OCI-LY3 (cell line): Measurements from ENCODE around the gene CACNG7.

Experiments
- H2AFZ ChIP-seq: fragments of 200-600, 300-600 bp; shearing (Covaris generic); 2 replicates; pipeline ENCODE4 v1.6.0; 2014; ENCODE audit warnings: antibody characterized with exemption, low read depth, low read length
- H3K27ac ChIP-seq: fragments of 200-600, 300-600 bp; sonication (generic); 2 replicates; pipeline ENCODE4 v1.5.1; 2014; ENCODE audit warnings: mild to moderate bottlenecking, low read length, moderate library complexity, mixed read lengths
- H3K27me3 ChIP-seq: fragments of 200-600, 300-600 bp; sonication (generic); 2 replicates; pipeline ENCODE4 v1.6.1; 2014; ENCODE audit warnings: low read depth, low read length, mixed read lengths
- H3K36me3 ChIP-seq: fragments of 200-600, 300-600 bp; sonication (generic); replicated peaks from 2 replicates; pipeline ENCODE3; 2014; ENCODE audit warnings: low read depth, low read length, mixed read lengths
- H3K4me1 ChIP-seq: fragments of 300-600, 200-600 bp; sonication (generic); 2 replicates; pipeline ENCODE4 v1.6.1; 2014; ENCODE audit warnings: low read length, mixed read lengths
- H3K4me2 ChIP-seq: fragments of 200-600, 300-600 bp; sonication (generic); 2 replicates; pipeline ENCODE4 v1.6.1; 2014; ENCODE audit warnings: low read length, mixed read lengths
- H3K4me3 ChIP-seq: fragments of 300-600, 200-600 bp; sonication (generic); 2 replicates; pipeline ENCODE4 v1.5.1; 2014; ENCODE audit warnings: antibody characterized with exemption, mild to moderate bottlenecking, low read length, moderate library complexity
- H3K79me2 ChIP-seq: fragments of 300-600, 200-600 bp; shearing (Covaris generic); 2 replicates; pipeline ENCODE4 v1.6.1; 2014; ENCODE audit warnings: mild to moderate bottlenecking, low read length, mixed read lengths
- H3K9ac ChIP-seq: fragments of 300-600, 200-600 bp; shearing (Covaris generic); 2 replicates; pipeline ENCODE4 v1.6.0; 2014; ENCODE audit warnings: mild to moderate bottlenecking, low read length, moderate library complexity
- H3K9me3 ChIP-seq: fragments of 200-600, 300-600 bp; shearing (Covaris generic); 2 replicates; pipeline ENCODE4 v1.6.1; 2014; ENCODE audit warnings: low read length, mixed read lengths; ENCODE audit not compliant: insufficient read depth
- H4K20me1 ChIP-seq: fragments of 200-600, 300-600 bp; sonication (generic); 2 replicates; pipeline ENCODE4 v1.6.1; 2016; ENCODE audit warnings: low read length, mixed read lengths; ENCODE audit not compliant: insufficient read depth
- CTCF ChIP-seq: fragments of 200-600, 300-600 bp; sonication (generic); IDR thresholded peaks from 2 replicates; pipeline ENCODE4 v1.5.1; 2014; ENCODE audit warnings: antibody characterized with exemption, low read length, low read depth
- EZH2phosphoT487 ChIP-seq: fragments of 200-600 bp; shearing (Covaris generic); IDR thresholded peaks from 2 replicates; pipeline ENCODE4 v1.6.1; 2018; ENCODE audit warnings: antibody characterized with exemption, mixed run types, low read depth

CACNG7 gene

GRCh38 chr19:53876651-53877224 is 32.3 kb upstream of the CACNG7 start:
- H2AFZ ChIP-seq, result no peak overlapping the region
- no peaks in the 10 kb centered on the region for H3K4me1 ChIP-seq
- TF ChIP-seq CTCF, result no peak
- no peak for TF ChIP-seq EZH2phosphoT487
- no peaks in the 10 kb centered on the region for H3K36me3 ChIP-seq
- H4K20me1 ChIP-seq, result no peaks in the 10 kb centered on the region
- no peak overlapping the region for H3K9ac ChIP-seq
- H3K4me3 ChIP-seq, result no peak overlapping the region
- H3K9me3 ChIP-seq, result no peaks in the 10 kb centered on the region
- H3K4me2 ChIP-seq, result no peak overlapping the region
- no peaks in the 10 kb centered on the region for H3K79me2 ChIP-seq
- H3K27me3 ChIP-seq, result no peaks in the 10 kb centered on the region
- no peak overlapping the region for H3K27ac ChIP-seq

GRCh38 chr19:53877361-53877766 is 31.7 kb upstream of the CACNG7 start:
- Histone ChIP-seq H3K27ac (no peak overlapping the region), H3K4me3 (no peak overlapping the region), H2AFZ (no peak overlapping the region), H3K36me3 (no peaks in the 10 kb centered on the region), H3K9ac (no peak overlapping the region), H3K27me3 (no peaks in the 10 kb centered on the region), H3K4me1 (no peaks in the 10 kb centered on the region), H3K9me3 (no peaks in the 10 kb centered on the region), H3K4me2 (no peak overlapping the region), H3K79me2 (no peaks in the 10 kb centered on the region), H4K20me1 (no peaks in the 10 kb centered on the region)
- TF ChIP-seq CTCF (no peak), EZH2phosphoT487 (no peak)

GRCh38 chr19:53878776-53879139 is 30.3 kb upstream of the CACNG7 start:
- no peaks in the 10 kb centered on the region for H3K9me3 ChIP-seq
- H3K4me3 ChIP-seq, result no peak overlapping the region
- H4K20me1 ChIP-seq, result no peaks in the 10 kb centered on the region
- H3K79me2 ChIP-seq, result no peaks in the 10 kb centered on the region
- no peak overlapping the region for H3K27ac ChIP-seq
- H2AFZ ChIP-seq, result no peak overlapping the region
- H3K4me2 ChIP-seq, result no peak overlapping the region
- no peaks in the 10 kb centered on the region for H3K27me3 ChIP-seq
- TF ChIP-seq CTCF (no peak), EZH2phosphoT487 (no peak)
- H3K36me3 ChIP-seq, result no peaks in the 10 kb centered on the region
- no peaks in the 10 kb centered on the region for H3K4me1 ChIP-seq
- no peak overlapping the region for H3K9ac ChIP-seq

GRCh38 chr19:53879140-53880081 is 29.7 kb upstream of the CACNG7 start:
- H3K4me3 ChIP-seq, result no peak overlapping the region
- no peaks in the 10 kb centered on the region for H3K9me3 ChIP-seq
- H3K79me2 ChIP-seq, result no peaks in the 10 kb centered on the region
- H3K4me1 ChIP-seq, result no peaks in the 10 kb centered on the region
- H2AFZ ChIP-seq, result no peak overlapping the region
- no peak overlapping the region for H3K9ac ChIP-seq
- no peak overlapping the region for H3K27ac ChIP-seq
- no peaks in the 10 kb centered on the region for H3K36me3 ChIP-seq
- no peak for TF ChIP-seq EZH2phosphoT487
- TF ChIP-seq CTCF, result no peak
- no peak overlapping the region for H3K4me2 ChIP-seq
- no peaks in the 10 kb centered on the region for H4K20me1 ChIP-seq
- no peaks in the 10 kb centered on the region for H3K27me3 ChIP-seq
